HG03159 (cell line): ENCODE data around the gene KRTAP6-2.

Experiments used
- ATAC-seq: cut with Tn5 transposase; IDR thresholded peaks from one replicate; pipeline ENCODE4 v1.9.1; 2021; ENCODE audit warnings: mild to moderate bottlenecking, moderate library complexity; ENCODE audit not compliant: unreplicated experiment

Gene KRTAP6-2

GRCh38 chr21:30598802-30599201 is at the start of gene KRTAP6-2:
Gene KRTAP6-2 (minus strand): TSS chr21:30598902. CDS start chr21:30598874, 28 bp downstream.
- ATAC-seq = no peak

- no peak for ATAC-seq
These were observed 48.3 kb upstream of the KRTAP6-2 start for GRCh38 chr21:30646904-30647414.

GRCh38 chr21:30642564-30642963 is 43.9 kb upstream of the KRTAP6-2 start, which contains the start of gene KRTAP20-3:
Gene KRTAP20-3 (plus strand): TSS chr21:30642864.
- ATAC-seq = no peak

GRCh38 chr21:30638686-30639085 is 40.0 kb upstream of the KRTAP6-2 start:
- ATAC-seq = no peak

- ATAC-seq = no peak
These were observed 36.2 kb upstream of the KRTAP6-2 start, which contains the start of gene KRTAP20-2 for GRCh38 chr21:30634906-30635305. Gene KRTAP20-2 (plus strand): TSS chr21:30635206. CDS start chr21:30635264, 58 bp downstream.

GRCh38 chr21:30629200-30629599 is 30.5 kb upstream of the KRTAP6-2 start:
- no peak for ATAC-seq

- ATAC-seq = no peak
These were observed 29.4 kb upstream of the KRTAP6-2 start for GRCh38 chr21:30628109-30628508.

- ATAC-seq = no peak
These were observed 26.9 kb upstream of the KRTAP6-2 start for GRCh38 chr21:30625449-30626165.

GRCh38 chr21:30623362-30623761 is 24.7 kb upstream of the KRTAP6-2 start:
- ATAC-seq = no peak

- ATAC-seq = no peak
These were observed 21.8 kb upstream of the KRTAP6-2 start, which contains the start of gene KRTAP20-4 for GRCh38 chr21:30620522-30620921. Gene KRTAP20-4 (plus strand): TSS chr21:30620627.

- ATAC-seq = no peak
These were observed 21.4 kb upstream of the KRTAP6-2 start for GRCh38 chr21:30620080-30620479.

- no peak for ATAC-seq
These were observed 17.4 kb upstream of the KRTAP6-2 start, which contains the start of gene KRTAP20-1 for GRCh38 chr21:30616125-30616524. Gene KRTAP20-1 (plus strand): TSS chr21:30616425. CDS start chr21:30616455, 30 bp downstream.

- ATAC-seq = no peak
These were observed 16.5 kb upstream of the KRTAP6-2 start for GRCh38 chr21:30615199-30615598.

GRCh38 chr21:30613836-30614235 is 15.1 kb upstream of the KRTAP6-2 start, which contains the start of gene KRTAP6-1:
Gene KRTAP6-1 (minus strand): TSS chr21:30613930. CDS start chr21:30613904, 26 bp downstream.
- ATAC-seq = no peak

- no peak for ATAC-seq
These were observed 13.4 kb upstream of the KRTAP6-2 start for GRCh38 chr21:30612132-30612531.

- no peak for ATAC-seq
These were observed 7.3 kb upstream of the KRTAP6-2 start for GRCh38 chr21:30605968-30606367.

- no peak for ATAC-seq
These were observed 2.1 kb upstream of the KRTAP6-2 start, which contains the start of gene KRTAP22-1 for GRCh38 chr21:30600787-30601186. Gene KRTAP22-1 (plus strand): TSS chr21:30601087.

- no peak for ATAC-seq
These were observed 6.6 kb downstream of the KRTAP6-2 start, which contains the start of gene KRTAP6-3 for GRCh38 chr21:30592140-30592539. Gene KRTAP6-3 (plus strand): TSS chr21:30592440. CDS start chr21:30592446, 6 bp downstream.

GRCh38 chr21:30590297-30590696 is 8.4 kb downstream of the KRTAP6-2 start, which contains the start of gene KRTAP22-2:
Gene KRTAP22-2 (minus strand): TSS chr21:30590397.
- no peak for ATAC-seq

- no peak for ATAC-seq
These were observed 15.8 kb downstream of the KRTAP6-2 start for GRCh38 chr21:30582870-30583269.

GRCh38 chr21:30580132-30580531 is 18.6 kb downstream of the KRTAP6-2 start:
- no peak for ATAC-seq

- ATAC-seq = no peak
These were observed 19.4 kb downstream of the KRTAP6-2 start for GRCh38 chr21:30579346-30579745.
